GM12801 (cell line): Measurements from ENCODE around the gene GNG11.

Experiments
- CTCF ChIP-seq: IDR thresholded peaks from one replicate; pipeline ENCODE4 v1.5.1; 2011; ENCODE audit warnings: control low read depth; ENCODE audit not compliant: insufficient read length; ENCODE audit errors: extremely low read depth

Gene GNG11

GRCh38 chr7:93921607-93922566 lies at the start of gene GNG11:
GNG11 (plus strand) TSS chr7:93921735; CDS start chr7:93922138, 403 bp downstream.
- no peak for TF ChIP-seq CTCF

GRCh38 chr7:93873998-93874574 lies 47.4 kb upstream of the GNG11 start:
- TF ChIP-seq CTCF: no peak

- no peak for TF ChIP-seq CTCF
Measured at GRCh38 chr7:93877742-93878141, 43.8 kb upstream of the GNG11 start.

DNA sequence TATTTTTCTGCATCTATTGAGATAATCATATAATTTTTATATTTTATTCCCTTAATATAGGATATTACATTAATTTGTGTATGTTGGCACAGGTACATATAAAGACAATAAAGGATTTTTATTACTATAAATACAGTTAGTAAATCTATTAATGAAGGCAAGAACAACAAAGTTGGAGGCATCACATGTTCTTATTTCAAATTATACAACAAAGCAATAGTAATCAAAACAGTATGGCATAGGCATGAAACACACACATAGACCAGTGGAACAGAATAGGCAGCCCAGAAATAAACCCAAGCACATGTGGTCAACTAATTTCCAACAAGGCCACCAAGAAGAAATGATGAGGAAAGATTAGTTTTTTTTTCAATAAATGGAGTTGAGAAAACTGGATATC lies 42.2 kb upstream of the GNG11 start:
- TF ChIP-seq CTCF: no peak

DNA sequence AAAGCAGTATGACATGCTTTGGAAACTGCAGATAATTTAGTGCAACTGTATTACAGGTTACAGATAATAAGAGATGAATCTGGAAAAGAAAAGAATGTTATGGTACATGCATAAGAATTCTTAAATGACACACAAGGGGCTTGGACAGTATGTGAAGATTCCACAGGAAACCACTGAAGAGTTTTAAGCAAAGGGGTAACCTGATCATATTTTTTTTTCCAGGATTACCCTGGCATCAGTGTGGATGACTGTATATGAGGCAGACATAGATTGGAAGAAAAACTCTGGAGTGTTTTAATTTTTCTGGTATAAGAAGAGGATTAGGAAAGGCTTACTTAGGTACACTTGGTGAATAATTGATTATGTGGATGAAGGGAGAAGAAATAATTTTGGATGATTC lies 39.1 kb upstream of the GNG11 start:
- no peak for TF ChIP-seq CTCF

GRCh38 chr7:93883078-93883916 lies 38.2 kb upstream of the GNG11 start:
- no peak for TF ChIP-seq CTCF

DNA sequence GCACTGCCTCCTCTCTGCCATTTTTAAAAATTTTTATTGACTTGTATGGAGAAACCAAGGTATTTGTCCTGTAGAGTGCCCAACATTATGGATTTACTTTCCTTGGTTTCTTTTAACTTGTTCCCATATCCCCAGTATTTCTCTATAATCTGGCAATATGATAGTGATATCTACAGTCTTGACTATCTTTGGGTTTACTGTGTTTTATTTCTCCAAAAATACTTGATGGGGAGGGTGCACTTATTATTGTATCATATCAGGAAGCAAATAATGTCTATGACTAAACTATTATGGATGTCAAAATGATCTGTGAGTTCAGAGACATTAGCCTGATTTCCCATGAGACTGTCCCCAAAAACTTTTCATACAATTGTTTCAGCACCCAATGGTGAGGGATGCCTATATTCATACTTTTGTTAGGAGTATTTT lies 37.6 kb upstream of the GNG11 start:
- no peak for TF ChIP-seq CTCF
